Measurements from ENCODE around the gene CNKSR3.

- TF ChIP-seq POLR2A (IDR thresholded peaks at IDR 0.05) (no peak), CTCF (IDR thresholded peaks at IDR 0.05) (no peak)
These were observed 96.3 kb downstream of the CNKSR3 start for GRCh38 chr6:154414021-154414813.

Measured in uterus (tissue), 2 donors.